CD14-positive monocyte (primary cell): Measurements from ENCODE around the gene ALLC. TPM values are rescaled to one million over a fixed set of nuclear protein-coding genes. Genes with fewer than 3 reads are reported as not detected.
"Not testable (repeated sequence)": the region's sequence is repeated elsewhere in the genome, so short reads cannot be mapped to it uniquely, and the experiment has no call there.

ENCODE experiments used
- DNase-seq, 3 donors: peaks; one replicate each; pipeline ENCODE4 v3.0.0-alpha.2; 2011 to 2022
- H2AFZ ChIP-seq: 2 replicates; pipeline ENCODE4 v1.6.0; 2012; ENCODE audit warnings: mild to moderate bottlenecking, low read depth, low read length, inconsistent platforms; ENCODE audit not compliant: insufficient read depth, poor library complexity, severe bottlenecking
- H3K27ac ChIP-seq, 2 donors: 1 replicate in 1 of 2; 2 replicates in 1 of 2; pipeline ENCODE4 v1.5.1; 2012 to 2013; ENCODE audit warnings: low read length in 2 of 2, control low read depth in 1 of 2, inconsistent platforms in 1 of 2, low read depth in 1 of 2, mild to moderate bottlenecking in 1 of 2
- H3K27me3 ChIP-seq, 2 donors: one replicate each; pipeline versions ENCODE4 v1.6.0 to v1.6.1; 2011 to 2013; ENCODE audit warnings: low read length in 2 of 2; ENCODE audit not compliant: control insufficient read depth in 2 of 2, insufficient read depth in 2 of 2
- H3K36me3 ChIP-seq, 2 donors: replicated peaks in 1 of 2; 1 replicate in 1 of 2; 2 replicates in 1 of 2; pipeline versions ENCODE4 v1.5.1 to v1.6.1; 2012 to 2013; ENCODE audit warnings: low read length in 2 of 2, control low read depth in 1 of 2, inconsistent platforms in 1 of 2, mild to moderate bottlenecking in 1 of 2; ENCODE audit not compliant: insufficient read depth in 2 of 2, control insufficient read depth in 1 of 2
- H3K4me1 ChIP-seq, 2 donors: 1 replicate in 1 of 2; 2 replicates in 1 of 2; pipeline versions ENCODE4 v1.5.1 to v1.6.1; 2012 to 2013; ENCODE audit warnings: low read length in 2 of 2, control low read depth in 1 of 2, inconsistent platforms in 1 of 2, mild to moderate bottlenecking in 1 of 2, moderate library complexity in 1 of 2; ENCODE audit not compliant: insufficient read depth in 2 of 2, control insufficient read depth in 1 of 2
- H3K4me2 ChIP-seq: replicated peaks from 2 replicates; pipeline ENCODE3; 2012; ENCODE audit warnings: low read length, moderate library complexity, mild to moderate bottlenecking; ENCODE audit not compliant: poor library complexity, severe bottlenecking; ENCODE audit errors: extremely low read depth
- H3K4me3 ChIP-seq, 3 experiments: fragments of 200-600 bp in 1 of 3; sonication (generic) in 1 of 3; replicated peaks in 1 of 3; 1 replicate in 2 of 3; 2 replicates in 1 of 3; pipeline ENCODE4 v1.5.1; 2011 to 2013; ENCODE audit warnings: low read length in 3 of 3, mild to moderate bottlenecking in 3 of 3, control low read depth in 2 of 3, low read depth in 2 of 3, inconsistent platforms in 1 of 3, moderate library complexity in 1 of 3
- H3K79me2 ChIP-seq: 2 replicates; pipeline ENCODE4 v1.6.0; 2012; ENCODE audit warnings: mild to moderate bottlenecking, control low read depth, inconsistent platforms, low read length, moderate library complexity; ENCODE audit not compliant: insufficient read depth
- H3K9ac ChIP-seq: 2 replicates; pipeline ENCODE4 v1.6.0; 2017; ENCODE audit warnings: low read length, mild to moderate bottlenecking; ENCODE audit not compliant: insufficient read depth, poor library complexity, severe bottlenecking
- H3K9me3 ChIP-seq, 2 donors: replicated peaks in 1 of 2; 1 replicate in 1 of 2; 2 replicates in 1 of 2; pipeline versions ENCODE4 v1.5.1 to v1.6.1; 2012 to 2013; ENCODE audit warnings: low read length in 2 of 2, control low read depth in 1 of 2; ENCODE audit not compliant: control insufficient read depth in 1 of 2, insufficient read depth in 1 of 2
- H4K20me1 ChIP-seq: 2 replicates; pipeline ENCODE4 v1.6.0; 2012; ENCODE audit warnings: mild to moderate bottlenecking, low read length, control low read depth, moderate library complexity; ENCODE audit not compliant: insufficient read depth
- H3K27ac Mint-ChIP-seq, 7 donors: one replicate each; pipeline ENCODE4 v1.8.0; 2020; ENCODE audit warnings: mild to moderate bottlenecking in 7 of 7, mixed read lengths in 7 of 7, moderate library complexity in 6 of 7, inconsistent platforms in 2 of 7
- H3K27me3 Mint-ChIP-seq, 3 donors: one replicate each; pipeline ENCODE4 v1.8.0; 2021 to 2022; ENCODE audit warnings: low read depth in 3 of 3, mild to moderate bottlenecking in 3 of 3, mixed read lengths in 3 of 3, moderate library complexity in 3 of 3, inconsistent platforms in 1 of 3
- H3K36me3 Mint-ChIP-seq, 2 donors: one replicate each; pipeline ENCODE4 v1.8.0; 2020; ENCODE audit warnings: mixed read lengths in 2 of 2, inconsistent platforms in 1 of 2, mild to moderate bottlenecking in 1 of 2
- H3K4me1 Mint-ChIP-seq: one replicate; pipeline ENCODE4 v1.8.0; 2020; ENCODE audit warnings: mild to moderate bottlenecking, mixed read lengths
- H3K4me3 Mint-ChIP-seq, 2 donors: one replicate each; pipeline ENCODE4 v1.8.0; 2020; ENCODE audit warnings: mild to moderate bottlenecking in 2 of 2, mixed read lengths in 2 of 2, moderate library complexity in 1 of 2
- H3K9me3 Mint-ChIP-seq, 7 donors: one replicate each; pipeline ENCODE4 v1.8.0; 2020 to 2022; ENCODE audit warnings: mixed read lengths in 7 of 7, mild to moderate bottlenecking in 6 of 7, moderate library complexity in 6 of 7, inconsistent platforms in 2 of 7
- CTCF ChIP-seq: fragments of 200-600 bp; IDR thresholded peaks from one replicate; pipeline ENCODE4 v1.8.0; 2022; ENCODE audit warnings: antibody characterized with exemption, mild to moderate bottlenecking
- WGBS: methylation state at CpG from one replicate; pipeline ENCODE4 v1.1.5; 2013; ENCODE audit warnings: missing lambda C conversion rate; ENCODE audit not compliant: insufficient coverage; 5-methylcytosine and 5-hydroxymethylcytosine counted together
- intact Hi-C, 2 donors: fragments of 100-400 bp; cut with micrococcal nuclease; formaldehyde crosslinking; loops; one replicate each; pipeline versions ENCODE4 v1.15.0 to v1.15.1; 2023
- polyA plus RNA-seq, 3 donors: library from polyadenylated mRNA; depleted of rRNA in 1 of 3; unstranded in 2 of 3; stranded (reverse) in 1 of 3; fragments of 300-500 nt in 2 of 3; fragments of >200 nt in 1 of 3; fragmentation: Illumina TruSeq in 2 of 3; gene quantifications; 1 replicate in 2 of 3; 2 replicates in 1 of 3; pipeline ENCODE4 v1.2.3, GENCODE V29; 2012 to 2021

Gene ALLC
- polyA plus RNA-seq, 3 donors, result not detected

DNA sequence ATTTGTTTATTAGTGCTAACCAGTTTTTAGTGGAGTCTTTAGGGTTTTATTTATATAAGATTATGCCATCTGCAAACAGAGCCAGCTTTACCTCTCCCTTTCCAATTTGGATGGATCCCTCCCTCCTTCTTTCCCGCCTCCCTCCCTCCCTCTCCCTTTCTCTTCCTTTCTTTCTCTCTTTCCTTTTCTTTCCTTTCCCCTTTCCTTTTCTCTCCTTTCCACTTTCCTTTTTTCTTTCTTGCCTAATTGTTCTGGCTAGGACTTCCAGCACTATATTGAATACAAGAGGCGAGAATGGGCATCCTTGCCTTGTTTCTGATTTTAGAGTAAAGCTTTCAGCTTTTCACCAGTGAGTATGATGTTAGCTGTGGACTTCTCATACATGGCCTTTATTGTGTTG, 39.0 kb upstream of the ALLC start:
- Histone ChIP-seq H3K9me3 (peaks cover 0 to under 1% of the 10 kb centered on the region in 2 donors), H4K20me1 (no peaks in the 10 kb centered on the region), H3K36me3 (no peaks in the 10 kb centered on the region), H3K79me2 (no peaks in the 10 kb centered on the region), H3K4me1 (no peaks in the 10 kb centered on the region), H3K9ac (no peak overlapping the region), H3K4me2 (no peak overlapping the region), H2AFZ (no peak overlapping the region), H3K27me3 (no peaks in the 10 kb centered on the region), H3K27ac (no peak overlapping the region), H3K4me3 (no peak overlapping the region)
- WGBS, result 100% methylated on average over 1 of the region's 2 CpGs
- Mint-ChIP-seq H3K4me1 (no peaks in the 10 kb centered on the region), H3K36me3 (no peaks in the 10 kb centered on the region), H3K9me3 (peaks cover 10 to 22% (median 20%) of the 10 kb centered on the region in 7 donors), H3K27ac (no peak overlapping the region), H3K27me3 (peaks cover 0 to 4% (median 3%) of the 10 kb centered on the region in 3 donors), H3K4me3 (no peak overlapping the region)
- DNase-seq, result no peak
- intact Hi-C loops, result no loop called here
- no peak for TF ChIP-seq CTCF

DNA sequence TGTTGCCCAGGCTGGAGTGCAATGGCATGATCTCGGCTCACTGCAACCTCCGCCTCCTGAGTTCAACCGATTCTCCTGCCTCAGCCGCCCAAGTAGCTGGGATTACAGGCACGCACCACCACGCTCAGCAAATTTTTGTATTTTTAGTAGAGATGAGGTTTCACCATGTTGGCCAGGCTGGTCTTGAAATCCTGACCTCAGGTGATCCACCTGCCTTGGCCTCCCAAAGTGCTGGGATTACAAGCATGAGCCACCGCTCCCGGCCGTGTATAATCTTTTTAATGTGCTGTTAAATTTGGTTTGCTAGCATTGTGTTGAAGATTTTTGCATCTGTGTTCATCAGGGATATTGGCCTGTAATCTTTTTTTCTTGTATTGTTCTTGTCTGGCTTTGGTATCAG, 38.3 kb upstream of the ALLC start:
- H3K36me3 ChIP-seq, H3K4me1 Mint-ChIP-seq, H3K36me3 Mint-ChIP-seq, H3K27me3 ChIP-seq, DNase-seq, H3K79me2 ChIP-seq, H3K9ac ChIP-seq, H3K4me2 ChIP-seq, H3K4me1 ChIP-seq, H3K4me3 ChIP-seq, H3K4me3 Mint-ChIP-seq, H2AFZ ChIP-seq, intact Hi-C loops, H3K27ac ChIP-seq, H3K9me3 ChIP-seq, H3K27ac Mint-ChIP-seq, H4K20me1 ChIP-seq, H3K27me3 Mint-ChIP-seq: not testable (repeated sequence)
- H3K9me3 Mint-ChIP-seq, result peaks cover 10 to 21% (median 17%) of the 10 kb centered on the region in 7 donors
- WGBS, result 94% methylated on average over 6 of the region's 9 CpGs
